Kidney (tissue), 14 donors: Measurements from ENCODE around the gene MUCL3. TPM values are rescaled to one million over a fixed set of nuclear protein-coding genes. Genes with fewer than 3 reads are reported as not detected.

Experiments
- DNase-seq, 5 donors: peaks; one replicate each; pipeline ENCODE4 v3.0.0-alpha.2; 2013 to 2020
- FAIRE-seq: peaks from 2 replicates; lab custom pipeline; 2012; peaks lifted over from hg19 to GRCh38; lab: Jason Lieb, UNC
- H3K27ac ChIP-seq, 2 donors: one replicate each; pipeline ENCODE4 v1.7.0; 2013; ENCODE audit warnings: low read depth in 2 of 2, low read length in 2 of 2, inconsistent platforms in 1 of 2
- H3K27me3 ChIP-seq: one replicate; pipeline ENCODE4 v1.7.1; 2013; ENCODE audit warnings: low read length, inconsistent platforms; ENCODE audit not compliant: control insufficient read depth, insufficient read depth
- H3K36me3 ChIP-seq, 3 donors: one replicate each; pipeline versions ENCODE4 v1.7.0 to v1.7.1; 2013; ENCODE audit warnings: low read length in 3 of 3, control low read depth in 1 of 3, inconsistent platforms in 1 of 3; ENCODE audit not compliant: insufficient read depth in 3 of 3, control insufficient read depth in 2 of 3
- H3K4me1 ChIP-seq, 3 donors: one replicate each; pipeline versions ENCODE4 v1.7.0 to v1.7.1; 2013; ENCODE audit warnings: low read length in 3 of 3, inconsistent platforms in 1 of 3, low read depth in 1 of 3; ENCODE audit not compliant: control insufficient read depth in 2 of 3, insufficient read depth in 2 of 3
- H3K4me3 ChIP-seq, 3 donors: one replicate each; pipeline versions ENCODE4 v1.7.0 to v1.8.1; 2013; ENCODE audit warnings: low read length in 3 of 3, control low read depth in 1 of 3, inconsistent platforms in 1 of 3
- H3K9ac ChIP-seq, 3 donors: one replicate each; pipeline versions ENCODE4 v1.7.0 to v1.7.1; 2013; ENCODE audit warnings: low read length in 3 of 3, control low read depth in 1 of 3, inconsistent platforms in 1 of 3
- H3K9me3 ChIP-seq, 3 donors: one replicate each; pipeline versions ENCODE4 v1.7.0 to v1.7.1; 2013; ENCODE audit warnings: low read length in 3 of 3, control low read depth in 1 of 3, inconsistent platforms in 1 of 3; ENCODE audit not compliant: control insufficient read depth in 2 of 3, insufficient read depth in 1 of 3
- CTCF ChIP-seq: IDR thresholded peaks from 3 replicates; pipeline ENCODE4 v1.5.1; 2012; ENCODE audit warnings: mild to moderate bottlenecking, moderate library complexity, borderline replicate concordance; ENCODE audit not compliant: insufficient read depth; ENCODE audit errors: extremely low read depth
- intact Hi-C: fragments of 100-400 bp; cut with DNase I; formaldehyde crosslinking; loops from one replicate; pipeline ENCODE4 v1.11.1; 2022
- polyA plus RNA-seq: library from polyadenylated mRNA; stranded (reverse); fragments of 350-450 nt; fragmentation: Illumina TruSeq; extraction: RNeasy Lipid Tissue Mini Kit (QIAGEN cat#74804); gene quantifications from one replicate; pipeline ENCODE4 v1.2.3, GENCODE V29; 2014; ENCODE audit warnings: low read depth, low replicate concordance; ENCODE audit not compliant: insufficient read depth
- total RNA-seq: library from RNA; stranded (reverse); fragmentation: NEBNext Ultra II Directional; extraction: Animal tissue kit (Norgen Biotek cat#: 25700); gene quantifications from one replicate; pipeline ENCODE4 v1.2.1, GENCODE V29; 2021
- donor health status: control.
- donor health status: control.
- donor health status: control.
- donor health status: control.
- donor health status: control.
- donor health status: DM: yes; HTN: yes; CAD: no.
- donor health status: Normal renal cell carcinoma (clear cell type).

MUCL3 gene
- total and polyA plus RNA-seq, 2 donors from 2014 or later = 0.13 TPM; not detected in 1

GRCh38 chr6:30970946-30971345 is 30.2 kb downstream of the MUCL3 start:
- TF ChIP-seq CTCF = no peak
- Histone ChIP-seq H3K4me3 (no peak overlapping the region), H3K36me3 (no peaks in the 10 kb centered on the region), H3K27ac (no peak overlapping the region), H3K4me1 (no peaks in the 10 kb centered on the region), H3K9ac (no peak overlapping the region), H3K27me3 (no peaks in the 10 kb centered on the region), H3K9me3 (no peaks in the 10 kb centered on the region)
- DNase-seq (no peak), FAIRE-seq (no peak)
- intact Hi-C loops = no loop called here

- no peaks in the 10 kb centered on the region for H3K4me1 ChIP-seq
- DNase-seq (no peak), FAIRE-seq (no peak)
- H3K27me3 ChIP-seq = no peaks in the 10 kb centered on the region
- H3K36me3 ChIP-seq = no peaks in the 10 kb centered on the region
- H3K27ac ChIP-seq = no peak overlapping the region
- H3K4me3 ChIP-seq = no peak overlapping the region
- intact Hi-C loops = no loop called here
- no peak overlapping the region for H3K9ac ChIP-seq
- H3K9me3 ChIP-seq = no peaks in the 10 kb centered on the region
- no peak for TF ChIP-seq CTCF
These were observed 32.0 kb downstream of the MUCL3 start for GRCh38 chr6:30972816-30973215.

GRCh38 chr6:30974490-30975252 is 33.9 kb downstream of the MUCL3 start:
- FAIRE-seq = no peak
- Histone ChIP-seq H3K9ac (no peak overlapping the region), H3K4me1 (no peaks in the 10 kb centered on the region), H3K27me3 (no peaks in the 10 kb centered on the region), H3K4me3 (no peak overlapping the region), H3K9me3 (no peaks in the 10 kb centered on the region), H3K36me3 (no peaks in the 10 kb centered on the region), H3K27ac (no peak overlapping the region)
- TF ChIP-seq CTCF = no peak
- intact Hi-C loops = no loop called here
- DNase-seq = no peak
